Measurements from ENCODE around the gene SEMA6B. TPM values are rescaled to one million over a fixed set of nuclear protein-coding genes. Genes with fewer than 3 reads are reported as not detected.
"Not testable (repeated sequence)": the region's sequence is repeated elsewhere in the genome, so short reads cannot be mapped to it uniquely, and the experiment has no call there.

The SEMA6B gene
- total and polyA plus RNA-seq, 7 donors: 2.3 to 11.7 (median 7.1) TPM

GRCh38 chr19:4570402-4570801, 10.9 kb upstream of the SEMA6B start:
- Histone ChIP-seq H3K4me3 (no peak overlapping the region), H3K9me3 (no peaks in the 10 kb centered on the region), H3K4me1 (peaks cover 2% of the 10 kb centered on the region), H3K36me3 (ENCODE audit: insufficient read depth in 1 of 2, low read depth in 1 of 2) (no peaks in the 10 kb centered on the region), H3K27ac (no peak overlapping the region), H3K27me3 (ENCODE audit: insufficient read depth in 3 of 3, low read length in 2 of 3) (no peaks in the 10 kb centered on the region)
- no peak for TF ChIP-seq CTCF (IDR thresholded peaks at IDR 0.05)
- intact Hi-C loops (cut with DNase I): no loop called here
- ATAC-seq (no peak), DNase-seq (no peak)
- WGBS, 3 donors: 80 to 84% (median 82%) methylated on average over 11 of the region's 11 CpGs

- Histone ChIP-seq H3K27ac (no peak overlapping the region), H3K27me3 (ENCODE audit: insufficient read depth in 3 of 3, low read length in 2 of 3) (no peaks in the 10 kb centered on the region), H3K4me1 (peaks cover 4% of the 10 kb centered on the region), H3K4me3 (no peak overlapping the region), H3K9me3 (no peaks in the 10 kb centered on the region), H3K36me3 (ENCODE audit: insufficient read depth in 1 of 2, low read depth in 1 of 2) (no peaks in the 10 kb centered on the region)
- no peak for TF ChIP-seq CTCF (IDR thresholded peaks at IDR 0.05)
- no peak for ATAC-seq
- DNase-seq: no peak
- 81 to 90% (median 84%) methylated on average over 7 of the region's 7 CpGs for WGBS, 3 donors
- intact Hi-C loops (cut with DNase I): no loop called here
Observed at GRCh38 chr19:4568886-4569285, 9.4 kb upstream of the SEMA6B start.

- ATAC-seq (peak; percentile 48 to 75 (median 64)), DNase-seq (peak; percentile 71 to 80)
- Histone ChIP-seq H3K4me1 (peaks cover 4% of the 10 kb centered on the region), H3K27me3 (ENCODE audit: insufficient read depth in 3 of 3, low read length in 2 of 3) (no peaks in the 10 kb centered on the region), H3K9me3 (no peaks in the 10 kb centered on the region), H3K27ac (no peak overlapping the region), H3K4me3 (no peak overlapping the region), H3K36me3 (ENCODE audit: insufficient read depth in 1 of 2, low read depth in 1 of 2) (no peaks in the 10 kb centered on the region)
- WGBS, 3 donors: 60 to 76% (median 62%) methylated on average over 14 of the region's 14 CpGs
- intact Hi-C loops (cut with DNase I): no loop called here
- TF ChIP-seq CTCF (IDR thresholded peaks at IDR 0.05): peak; percentile 62
Observed at GRCh38 chr19:4567584-4568071, 8.1 kb upstream of the SEMA6B start.

GRCh38 chr19:4566402-4567051, 7.0 kb upstream of the SEMA6B start:
- Histone ChIP-seq H3K36me3 (ENCODE audit: insufficient read depth in 1 of 2, low read depth in 1 of 2) (no peaks in the 10 kb centered on the region), H3K27me3 (ENCODE audit: insufficient read depth in 3 of 3, low read length in 2 of 3) (no peaks in the 10 kb centered on the region), H3K4me3 (no peak overlapping the region), H3K27ac (no peak overlapping the region), H3K4me1 (peaks cover 6% of the 10 kb centered on the region), H3K9me3 (no peaks in the 10 kb centered on the region)
- intact Hi-C loops (cut with DNase I): no loop called here
- 52 to 71% (median 65%) methylated on average over 28 to 35 of the region's 35 CpGs for WGBS, 3 donors
- DNase-seq: no peak
- no peak for ATAC-seq
- TF ChIP-seq CTCF (IDR thresholded peaks at IDR 0.05): no peak

GRCh38 chr19:4563562-4563961, 4.1 kb upstream of the SEMA6B start:
- H3K27me3 ChIP-seq (ENCODE audit: insufficient read depth in 3 of 3, low read length in 2 of 3); H3K9me3 ChIP-seq; H3K27ac ChIP-seq; intact Hi-C loops (cut with DNase I); H3K36me3 ChIP-seq (ENCODE audit: insufficient read depth in 1 of 2, low read depth in 1 of 2); H3K4me3 ChIP-seq; DNase-seq; H3K4me1 ChIP-seq: not testable (repeated sequence)
- ATAC-seq: peak in 2 of 4 donors; percentile 27 to 40
- 72 to 81% (median 79%) methylated on average over 5 of the region's 5 CpGs for WGBS, 3 donors

- H3K27ac ChIP-seq; intact Hi-C loops (cut with DNase I): not testable (repeated sequence)
Observed at GRCh38 chr19:4562085-4562484, 2.6 kb upstream of the SEMA6B start.

More at GRCh38 chr19:4562085-4562484, 2.6 kb upstream of the SEMA6B start:
- H3K36me3 ChIP-seq (ENCODE audit: insufficient read depth in 1 of 2, low read depth in 1 of 2); H3K4me3 ChIP-seq; H3K9me3 ChIP-seq; H3K27me3 ChIP-seq (ENCODE audit: insufficient read depth in 3 of 3, low read length in 2 of 3); DNase-seq: not testable (repeated sequence)
- 74 to 85% (median 84%) methylated on average over 4 to 7 of the region's 7 CpGs for WGBS, 3 donors
- peaks cover 13% of the 10 kb centered on the region for H3K4me1 ChIP-seq
- ATAC-seq: peak in 2 of 4 donors; percentile 40 to 47

Data from psoas muscle (tissue), 8 donors.